A549 (cell line): ENCODE results near the gene SDF2L1. TPM values are rescaled to one million over a fixed set of nuclear protein-coding genes. Genes with fewer than 3 reads are reported as not detected.

ENCODE experiments used
- ATAC-seq, 2 experiments: fragments of 200-7000 bp in 1 of 2; fragments of >200 bp in 1 of 2; cut with Nextera tagmentation in 1 of 2; cut with Tn5 transposase in 1 of 2; 3 replicates each; pipeline versions ENCODE4 v1.8.0 to v1.9.1; 2018 to 2020; ENCODE audit warnings: mild to moderate bottlenecking in 1 of 2, moderate library complexity in 1 of 2
- CTCF ChIA-PET: fragments of 300-600 bp; sonication (Branson Sonifier 250); formaldehyde crosslinking; extraction: SDS; loops from one replicate; lab custom pipeline; 2021; ENCODE audit warnings: antibody characterized with exemption, inconsistent platforms; lab: Yijun Ruan, JAX
- POLR2A ChIA-PET: fragments of 350-600 bp; formaldehyde crosslinking; extraction: SDS; loops from one replicate; lab custom pipeline; 2021; ENCODE audit warnings: antibody characterized with exemption, inconsistent platforms; lab: Yijun Ruan, JAX
- DNase-seq, 2 experiments: peaks; one replicate each; pipeline versions ENCODE4 v3.0.0 to v3.0.0-alpha.2; 2011 to 2016; ENCODE audit warnings: low read depth in 1 of 2, low spot score in 1 of 2
- FAIRE-seq: peaks from 2 replicates; lab custom pipeline; 2011; peaks lifted over from hg19 to GRCh38; lab: Jason Lieb, UNC
- H3K27ac ChIP-seq, 2 experiments: fragments of >200 bp; sonication (Bioruptor Twin); formaldehyde crosslinking; 3 replicates each; pipeline ENCODE4 v1.5.1; 2016 to 2017
- H3K4me1 ChIP-seq: fragments of >200 bp; sonication (Bioruptor Twin); formaldehyde crosslinking; 3 replicates; pipeline ENCODE4 v1.6.1; 2016
- H3K4me2 ChIP-seq: fragments of >200 bp; sonication (Bioruptor Twin); formaldehyde crosslinking; 3 replicates; pipeline ENCODE4 v1.6.1; 2016
- H3K4me3 ChIP-seq: fragments of >200 bp; sonication (Bioruptor Twin); formaldehyde crosslinking; 3 replicates; pipeline ENCODE4 v1.5.1; 2016
- H3K9me3 ChIP-seq: fragments of >200 bp; sonication (Bioruptor Twin); formaldehyde crosslinking; 3 replicates; pipeline ENCODE4 v1.6.1; 2016
- BCL3 ChIP-seq: fragments of >200 bp; sonication (Bioruptor Twin); formaldehyde crosslinking; IDR thresholded peaks from 3 replicates; pipeline ENCODE4 v1.6.1; 2016
- CHD2 ChIP-seq: fragments of 150-350 bp; IDR thresholded peaks from 2 replicates; pipeline ENCODE4 v1.6.1; 2014; ENCODE audit warnings: low read length; ENCODE audit not compliant: partially characterized antibody
- E2F6 ChIP-seq: IDR thresholded peaks from 2 replicates; pipeline ENCODE4 v1.6.1; 2012; ENCODE audit warnings: low read depth, borderline replicate concordance
- ELK1 ChIP-seq: fragments of 150-350 bp; IDR thresholded peaks from 2 replicates; pipeline ENCODE4 v1.6.1; 2014; ENCODE audit warnings: low read depth, mild to moderate bottlenecking, low read length
- EP300 ChIP-seq, 2 experiments: fragments of >200 bp; sonication (Bioruptor Twin); formaldehyde crosslinking; IDR thresholded peaks; 2 replicates in 1 of 2; 3 replicates in 1 of 2; pipeline ENCODE4 v1.6.1; 2016 to 2017
- FOSL2 ChIP-seq, 2 experiments: fragments of 450-650 bp in 1 of 2; fragments of >200 bp in 1 of 2; sonication (Bioruptor Twin) in 1 of 2; formaldehyde crosslinking; IDR thresholded peaks; 2 replicates each; pipeline versions ENCODE4 v1.5.0 to v1.6.1; 2016 to 2020; ENCODE audit warnings: mild to moderate bottlenecking in 1 of 2, moderate library complexity in 1 of 2
- HDAC2 ChIP-seq: fragments of 200-600 bp; sonication (generic); IDR thresholded peaks from 2 replicates; pipeline ENCODE4 v1.6.1; 2016
- HOXB5 ChIP-seq: fragments of 250-450 bp; sonication (Bioruptor Pico); IDR thresholded peaks from 2 replicates; pipeline ENCODE4 v1.5.0; 2020; ENCODE audit warnings: mild to moderate bottlenecking, moderate library complexity
- MAZ ChIP-seq: fragments of 150-350 bp; IDR thresholded peaks from 2 replicates; pipeline ENCODE4 v1.6.1; 2014; ENCODE audit warnings: antibody characterized with exemption, low read depth, low read length, borderline replicate concordance
- NFE2L2 ChIP-seq: fragments of 150-350 bp; conservative IDR thresholded peaks from 2 replicates; pipeline ENCODE4 v1.6.1; 2014; ENCODE audit warnings: low read length
- NPAS2 ChIP-seq: fragments of 250-450 bp; sonication (Bioruptor Pico); IDR thresholded peaks from 2 replicates; pipeline ENCODE4 v1.8.0; 2022; ENCODE audit warnings: mild to moderate bottlenecking, moderate library complexity, borderline replicate concordance
- PHF8 ChIP-seq: fragments of 200-600 bp; sonication (generic); IDR thresholded peaks from 2 replicates; pipeline ENCODE4 v1.6.1; 2016; ENCODE audit warnings: low read depth, mild to moderate bottlenecking, antibody characterized with exemption, moderate library complexity, borderline replicate concordance
- RAD21 ChIP-seq, 2 experiments: fragments of >200 bp in 1 of 2; sonication (Bioruptor Twin) in 1 of 2; formaldehyde crosslinking in 1 of 2; IDR thresholded peaks in 1 of 2; conservative IDR thresholded peaks in 1 of 2; 2 replicates in 1 of 2; 3 replicates in 1 of 2; pipeline ENCODE4 v1.6.1; 2012 to 2018; ENCODE audit warnings: inconsistent platforms in 1 of 2
- RCOR1 ChIP-seq: fragments of 150-350 bp; IDR thresholded peaks from 2 replicates; pipeline ENCODE4 v1.6.1; 2014; ENCODE audit warnings: antibody characterized with exemption, low read length, low read depth
- ZFP36 ChIP-seq: fragments of 450-650 bp; IDR thresholded peaks from 2 replicates; pipeline ENCODE4 v1.6.1; 2014; ENCODE audit warnings: borderline replicate concordance; ENCODE audit not compliant: partially characterized antibody
- WGBS: methylation state at CpG from one replicate; pipeline ENCODE4 v1.1.6; 2017; ENCODE audit errors: missing lambda C conversion rate; 5-methylcytosine and 5-hydroxymethylcytosine counted together
- polyA plus RNA-seq, 4 experiments: library from polyadenylated mRNA; depleted of rRNA in 3 of 4; stranded (reverse); fragments of >200 nt; fragmentation: RNase III in 1 of 4; extraction: RNeasy Plus Mini Kit Qiagen cat#74134 plus additional on column Dnase treatment in 1 of 4; gene quantifications; 2 replicates in 3 of 4; 3 replicates in 1 of 4; pipeline ENCODE4 v1.2.3, GENCODE V29; 2011 to 2017

The SDF2L1 gene
- polyA plus RNA-seq, 2 of the 4 experiments (the other 2 are of a cell fraction) = 13.7 to 41.9 TPM

- FAIRE-seq (no peak), ATAC-seq (no peak), DNase-seq (no peak)
- WGBS = 73% methylated on average over 5 of the region's 7 CpGs
- H3K27ac ChIP-seq = no peak overlapping the region
- 0 out of 3 replicates have a peak, but pooled peaks cover 4% of the 10 kb centered on the region for H3K4me1 ChIP-seq
- no peaks in the 10 kb centered on the region for H3K9me3 ChIP-seq
- CTCF ChIA-PET = interaction anchor here (1.4 kb wide), 2 partner anchors 14 to 18 kb away, joined by 4 to 6 read pairs; partner anchors contain the start of gene SDF2L1
- no peak overlapping the region for H3K4me2 ChIP-seq
- POLR2A ChIA-PET = no interaction called here
- H3K4me3 ChIP-seq = no peak overlapping the region
- no peak for TF ChIP-seq RCOR1
- TF ChIP-seq ELK1 = no peak
- no peak for TF ChIP-seq NPAS2 (CRISPR knock-in tag)
- TF ChIP-seq CHD2 = no peak
- TF ChIP-seq FOSL2 (IDR thresholded peaks at IDR 0.05) = no peak
- no peak for TF ChIP-seq FOSL2 (CRISPR knock-in tag; IDR thresholded peaks at IDR 0.05)
- TF ChIP-seq MAZ = no peak
- TF ChIP-seq HDAC2 = no peak
- TF ChIP-seq HOXB5 (CRISPR knock-in tag) = no peak
- no peak for TF ChIP-seq NFE2L2
- TF ChIP-seq, all 56 proteins: peak for 0
These were observed 18.8 kb downstream of the SDF2L1 start for GRCh38 chr22:21660904-21661303.

GRCh38 chr22:21661991-21662390 is 19.9 kb downstream of the SDF2L1 start:
- ChIA-PET CTCF (no interaction called here), POLR2A (no interaction called here)
- no peak overlapping the region for H3K4me2 ChIP-seq
- ATAC-seq (no peak), FAIRE-seq (no peak), DNase-seq (no peak)
- WGBS = 85% methylated on average over 5 of the region's 5 CpGs
- TF ChIP-seq ZFP36 = peak; percentile 7
- TF ChIP-seq MAZ = no peak
- H3K4me3 ChIP-seq = no peak overlapping the region
- H3K27ac ChIP-seq = no peak overlapping the region
- H3K9me3 ChIP-seq = no peaks in the 10 kb centered on the region
- peaks cover 4% of the 10 kb centered on the region; the same call in 1 of the 3 replicates for H3K4me1 ChIP-seq

- Histone ChIP-seq H3K27ac (no peak overlapping the region), H3K4me3 (no peak overlapping the region)
- no peak for ATAC-seq
- POLR2A ChIA-PET = no interaction called here
- TF ChIP-seq PHF8 = no peak
- no peak for TF ChIP-seq RAD21 (conservative IDR thresholded peaks at IDR 0.05 in 1 of 2, IDR thresholded peaks at IDR 0.05 in 1 of 2)
- TF ChIP-seq EP300 (IDR thresholded peaks at IDR 0.05) = no peak
- no peak for TF ChIP-seq BCL3
- no peak for TF ChIP-seq E2F6
- TF ChIP-seq RCOR1 = no peak
- TF ChIP-seq, all 56 proteins: peak for 0
- Histone ChIP-seq H3K4me1 (no peaks in the 10 kb centered on the region; the same call in 2 of the 3 replicates), H3K9me3 (no peaks in the 10 kb centered on the region), H3K4me2 (no peak overlapping the region)
- CTCF ChIA-PET = interaction anchor here (1.5 kb wide), 1 partner anchor 21 kb away, joined by 4 read pairs; the partner anchor contains the start of gene SDF2L1
- WGBS = 40% methylated on average over 2 of the region's 2 CpGs
- FAIRE-seq (no peak), DNase-seq (no peak)
These were observed 21.6 kb downstream of the SDF2L1 start for GRCh38 chr22:21663738-21664137.
